K562 (cell line): Measurements from ENCODE around the gene COL5A1.

Experiments used
- CBX1 ChIP-seq: sonication (generic); IDR thresholded peaks from 2 replicates; pipeline ENCODE4 v1.6.1; 2016; ENCODE audit warnings: antibody characterized with exemption, low read depth, mild to moderate bottlenecking
- ETV5 ChIP-seq: sonication (generic); formaldehyde crosslinking; IDR thresholded peaks from 2 replicates; pipeline ENCODE4 v1.4.0; 2020; ENCODE audit warnings: low read depth, mild to moderate bottlenecking, missing genetic modification reagents
- MAFG ChIP-seq: fragments of 450-650 bp; conservative IDR thresholded peaks from 2 replicates; pipeline ENCODE4 v1.6.1; 2016; ENCODE audit warnings: missing genetic modification characterization, missing compliant biosample characterization
- MTA3 ChIP-seq: fragments of 450-650 bp; formaldehyde crosslinking; IDR thresholded peaks from 2 replicates; pipeline ENCODE4 v1.6.1; 2017; ENCODE audit warnings: mild to moderate bottlenecking, borderline replicate concordance
- NR2F6 ChIP-seq: fragments of 450-650 bp; formaldehyde crosslinking; IDR thresholded peaks from 2 replicates; pipeline ENCODE4 v1.4.0; 2020; ENCODE audit warnings: mild to moderate bottlenecking
- TF ChIP-seq, protein P1 (sequence below), 2 experiments: fragments of 450-650 bp; formaldehyde crosslinking in 1 of 2; IDR thresholded peaks; 2 replicates each; pipeline versions ENCODE4 v1.4.0 to v1.6.1; 2014 to 2020; ENCODE audit warnings: mild to moderate bottlenecking in 2 of 2, borderline replicate concordance in 1 of 2, low read depth in 1 of 2
- TF ChIP-seq, protein P2 (sequence below): sonication (generic); formaldehyde crosslinking; IDR thresholded peaks from 2 replicates; pipeline ENCODE4 v1.8.1; 2023; ENCODE audit warnings: mild to moderate bottlenecking, missing genetic modification reagents
- TF ChIP-seq, protein P3 (sequence below), 3 experiments: IDR thresholded peaks in 2 of 3; conservative IDR thresholded peaks in 1 of 3; 2 replicates each; pipeline ENCODE4 v1.5.1; 2011 to 2012; ENCODE audit warnings: low read length in 3 of 3, mild to moderate bottlenecking in 3 of 3, control low read depth in 2 of 3, improper control_type of control experiment in 1 of 3, inconsistent platforms in 1 of 3, low read depth in 1 of 3, mixed read lengths in 1 of 3, moderate library complexity in 1 of 3; ENCODE audit not compliant: insufficient read depth in 2 of 3
- TF ChIP-seq, protein P4 (sequence below): fragments of 150-350 bp; conservative IDR thresholded peaks from 2 replicates; pipeline ENCODE4 v1.6.1; 2014; ENCODE audit warnings: low read length
- TF ChIP-seq, protein P5 (sequence below): fragments of 250-450 bp; sonication (Bioruptor Pico); IDR thresholded peaks from 2 replicates; pipeline ENCODE4 v1.8.0; 2022; ENCODE audit warnings: moderate library complexity, mild to moderate bottlenecking, inconsistent platforms

DNA sequence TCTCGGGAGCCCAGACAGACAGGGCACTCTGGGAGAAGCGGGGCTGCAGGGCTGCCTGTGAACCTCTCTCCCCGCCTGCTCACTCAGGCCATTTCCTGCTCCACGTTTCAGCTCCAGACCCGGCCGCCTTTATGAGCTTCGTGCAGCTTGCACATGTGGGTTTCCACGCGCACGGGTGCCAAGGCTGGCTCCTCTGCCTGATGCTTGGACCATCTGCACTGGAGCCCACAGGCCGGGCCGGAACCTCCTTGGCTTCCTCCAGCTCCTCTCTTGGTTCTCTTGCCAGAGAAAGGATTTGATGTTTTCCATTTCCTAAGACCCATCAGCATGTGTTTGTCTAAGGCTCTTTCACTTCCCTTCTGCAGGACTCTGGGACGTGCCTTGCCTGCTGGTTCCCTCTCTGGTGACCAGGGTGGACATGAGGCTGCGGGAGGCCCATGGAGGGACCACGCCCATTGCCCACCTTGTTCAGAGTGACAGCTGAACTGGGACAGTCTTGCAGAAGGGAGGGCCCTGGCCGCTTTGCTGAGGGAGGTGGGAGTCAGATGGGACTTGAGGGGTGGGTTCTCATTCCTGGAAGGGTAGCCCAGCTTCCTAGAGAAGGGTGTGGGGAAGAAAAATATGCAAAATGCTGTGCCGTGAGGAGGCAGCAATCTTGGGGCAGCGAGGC is 23.3 kb upstream of the COL5A1 start:
- TF ChIP-seq MTA3 (no peak), ETV5 (CRISPR knock-in tag) (no peak), NR2F6 (CRISPR knock-in tag) (no peak), MAFG (tag) (no peak), CBX1 (no peak)
- TF ChIP-seq, protein P1, sequence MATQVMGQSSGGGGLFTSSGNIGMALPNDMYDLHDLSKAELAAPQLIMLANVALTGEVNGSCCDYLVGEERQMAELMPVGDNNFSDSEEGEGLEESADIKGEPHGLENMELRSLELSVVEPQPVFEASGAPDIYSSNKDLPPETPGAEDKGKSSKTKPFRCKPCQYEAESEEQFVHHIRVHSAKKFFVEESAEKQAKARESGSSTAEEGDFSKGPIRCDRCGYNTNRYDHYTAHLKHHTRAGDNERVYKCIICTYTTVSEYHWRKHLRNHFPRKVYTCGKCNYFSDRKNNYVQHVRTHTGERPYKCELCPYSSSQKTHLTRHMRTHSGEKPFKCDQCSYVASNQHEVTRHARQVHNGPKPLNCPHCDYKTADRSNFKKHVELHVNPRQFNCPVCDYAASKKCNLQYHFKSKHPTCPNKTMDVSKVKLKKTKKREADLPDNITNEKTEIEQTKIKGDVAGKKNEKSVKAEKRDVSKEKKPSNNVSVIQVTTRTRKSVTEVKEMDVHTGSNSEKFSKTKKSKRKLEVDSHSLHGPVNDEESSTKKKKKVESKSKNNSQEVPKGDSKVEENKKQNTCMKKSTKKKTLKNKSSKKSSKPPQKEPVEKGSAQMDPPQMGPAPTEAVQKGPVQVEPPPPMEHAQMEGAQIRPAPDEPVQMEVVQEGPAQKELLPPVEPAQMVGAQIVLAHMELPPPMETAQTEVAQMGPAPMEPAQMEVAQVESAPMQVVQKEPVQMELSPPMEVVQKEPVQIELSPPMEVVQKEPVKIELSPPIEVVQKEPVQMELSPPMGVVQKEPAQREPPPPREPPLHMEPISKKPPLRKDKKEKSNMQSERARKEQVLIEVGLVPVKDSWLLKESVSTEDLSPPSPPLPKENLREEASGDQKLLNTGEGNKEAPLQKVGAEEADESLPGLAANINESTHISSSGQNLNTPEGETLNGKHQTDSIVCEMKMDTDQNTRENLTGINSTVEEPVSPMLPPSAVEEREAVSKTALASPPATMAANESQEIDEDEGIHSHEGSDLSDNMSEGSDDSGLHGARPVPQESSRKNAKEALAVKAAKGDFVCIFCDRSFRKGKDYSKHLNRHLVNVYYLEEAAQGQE (IDR thresholded peaks at IDR 0.05; ENCODE audit: borderline replicate concordance): no peak
- TF ChIP-seq, protein P1 (CRISPR knock-in tag; IDR thresholded peaks at IDR 0.05; ENCODE audit: low read depth): no peak
- TF ChIP-seq, protein P2, sequence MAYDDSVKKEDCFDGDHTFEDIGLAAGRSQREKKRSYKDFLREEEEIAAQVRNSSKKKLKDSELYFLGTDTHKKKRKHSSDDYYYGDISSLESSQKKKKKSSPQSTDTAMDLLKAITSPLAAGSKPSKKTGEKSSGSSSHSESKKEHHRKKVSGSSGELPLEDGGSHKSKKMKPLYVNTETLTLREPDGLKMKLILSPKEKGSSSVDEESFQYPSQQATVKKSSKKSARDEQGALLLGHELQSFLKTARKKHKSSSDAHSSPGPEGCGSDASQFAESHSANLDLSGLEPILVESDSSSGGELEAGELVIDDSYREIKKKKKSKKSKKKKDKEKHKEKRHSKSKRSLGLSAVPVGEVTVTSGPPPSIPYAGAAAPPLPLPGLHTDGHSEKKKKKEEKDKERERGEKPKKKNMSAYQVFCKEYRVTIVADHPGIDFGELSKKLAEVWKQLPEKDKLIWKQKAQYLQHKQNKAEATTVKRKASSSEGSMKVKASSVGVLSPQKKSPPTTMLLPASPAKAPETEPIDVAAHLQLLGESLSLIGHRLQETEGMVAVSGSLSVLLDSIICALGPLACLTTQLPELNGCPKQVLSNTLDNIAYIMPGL (CRISPR knock-in tag): no peak
- TF ChIP-seq, protein P3, sequence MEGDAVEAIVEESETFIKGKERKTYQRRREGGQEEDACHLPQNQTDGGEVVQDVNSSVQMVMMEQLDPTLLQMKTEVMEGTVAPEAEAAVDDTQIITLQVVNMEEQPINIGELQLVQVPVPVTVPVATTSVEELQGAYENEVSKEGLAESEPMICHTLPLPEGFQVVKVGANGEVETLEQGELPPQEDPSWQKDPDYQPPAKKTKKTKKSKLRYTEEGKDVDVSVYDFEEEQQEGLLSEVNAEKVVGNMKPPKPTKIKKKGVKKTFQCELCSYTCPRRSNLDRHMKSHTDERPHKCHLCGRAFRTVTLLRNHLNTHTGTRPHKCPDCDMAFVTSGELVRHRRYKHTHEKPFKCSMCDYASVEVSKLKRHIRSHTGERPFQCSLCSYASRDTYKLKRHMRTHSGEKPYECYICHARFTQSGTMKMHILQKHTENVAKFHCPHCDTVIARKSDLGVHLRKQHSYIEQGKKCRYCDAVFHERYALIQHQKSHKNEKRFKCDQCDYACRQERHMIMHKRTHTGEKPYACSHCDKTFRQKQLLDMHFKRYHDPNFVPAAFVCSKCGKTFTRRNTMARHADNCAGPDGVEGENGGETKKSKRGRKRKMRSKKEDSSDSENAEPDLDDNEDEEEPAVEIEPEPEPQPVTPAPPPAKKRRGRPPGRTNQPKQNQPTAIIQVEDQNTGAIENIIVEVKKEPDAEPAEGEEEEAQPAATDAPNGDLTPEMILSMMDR (IDR thresholded peaks at IDR 0.05 in 2 of 3, conservative IDR thresholded peaks at IDR 0.05 in 1 of 3; ENCODE audit: insufficient read depth in 2 of 3, low read depth in 1 of 3, low read length in 3 of 3): no peak
- TF ChIP-seq, protein P4, sequence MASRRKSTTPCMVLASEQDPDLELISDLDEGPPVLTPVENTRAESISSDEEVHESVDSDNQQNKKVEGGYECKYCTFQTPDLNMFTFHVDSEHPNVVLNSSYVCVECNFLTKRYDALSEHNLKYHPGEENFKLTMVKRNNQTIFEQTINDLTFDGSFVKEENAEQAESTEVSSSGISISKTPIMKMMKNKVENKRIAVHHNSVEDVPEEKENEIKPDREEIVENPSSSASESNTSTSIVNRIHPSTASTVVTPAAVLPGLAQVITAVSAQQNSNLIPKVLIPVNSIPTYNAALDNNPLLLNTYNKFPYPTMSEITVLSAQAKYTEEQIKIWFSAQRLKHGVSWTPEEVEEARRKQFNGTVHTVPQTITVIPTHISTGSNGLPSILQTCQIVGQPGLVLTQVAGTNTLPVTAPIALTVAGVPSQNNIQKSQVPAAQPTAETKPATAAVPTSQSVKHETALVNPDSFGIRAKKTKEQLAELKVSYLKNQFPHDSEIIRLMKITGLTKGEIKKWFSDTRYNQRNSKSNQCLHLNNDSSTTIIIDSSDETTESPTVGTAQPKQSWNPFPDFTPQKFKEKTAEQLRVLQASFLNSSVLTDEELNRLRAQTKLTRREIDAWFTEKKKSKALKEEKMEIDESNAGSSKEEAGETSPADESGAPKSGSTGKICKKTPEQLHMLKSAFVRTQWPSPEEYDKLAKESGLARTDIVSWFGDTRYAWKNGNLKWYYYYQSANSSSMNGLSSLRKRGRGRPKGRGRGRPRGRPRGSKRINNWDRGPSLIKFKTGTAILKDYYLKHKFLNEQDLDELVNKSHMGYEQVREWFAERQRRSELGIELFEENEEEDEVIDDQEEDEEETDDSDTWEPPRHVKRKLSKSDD: no peak
- TF ChIP-seq, protein P5, sequence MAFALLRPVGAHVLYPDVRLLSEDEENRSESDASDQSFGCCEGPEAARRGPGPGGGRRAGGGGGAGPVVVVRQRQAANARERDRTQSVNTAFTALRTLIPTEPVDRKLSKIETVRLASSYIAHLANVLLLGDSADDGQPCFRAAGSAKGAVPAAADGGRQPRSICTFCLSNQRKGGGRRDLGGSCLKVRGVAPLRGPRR (CRISPR knock-in tag): no peak
